K562 (cell line): ENCODE data around the gene HSD17B12. TPM values are rescaled to one million over a fixed set of nuclear protein-coding genes. Genes with fewer than 3 reads are reported as not detected.
"Not testable (repeated sequence)": the region's sequence is repeated elsewhere in the genome, so short reads cannot be mapped to it uniquely, and the experiment has no call there.

ENCODE experiments used
- ATAC-seq: fragments of 200-7000 bp; cut with Tn5 transposase; 3 replicates; pipeline ENCODE4 v1.9.1; 2020; ENCODE audit warnings: moderate library complexity
- BruUV-seq: library from RNA; stranded (reverse); fragments of 400-500 nt; replicated peaks from 2 replicates; lab custom pipeline; 2021; lab: Mats Ljungman, UMichigan
- CTCF ChIA-PET: fragments of 300-600 bp; formaldehyde crosslinking; extraction: SDS; loops from one replicate; lab custom pipeline; 2021; ENCODE audit warnings: low intra/inter-chr PET ratio; lab: Yijun Ruan, JAX
- POLR2A ChIA-PET: fragments of 300-600, 350-650 bp; sonication (Branson Sonifier 250); formaldehyde crosslinking; extraction: SDS; loops from one replicate; lab custom pipeline; 2021; ENCODE audit warnings: antibody characterized with exemption, inconsistent platforms; lab: Yijun Ruan, JAX
- DNase-seq, 4 experiments: peaks; one replicate each; pipeline versions ENCODE4 v3.0.0 to v3.0.0-alpha.2; 2011 to 2018; ENCODE audit warnings: low spot score in 3 of 4, mixed read lengths in 3 of 4; ENCODE audit errors: extremely low read depth in 1 of 4
- FAIRE-seq: peaks from 2 replicates; lab custom pipeline; 2011; peaks lifted over from hg19 to GRCh38; lab: Jason Lieb, UNC
- H2AFZ ChIP-seq: 2 replicates; pipeline ENCODE4 v1.6.0; 2011; ENCODE audit warnings: low read depth, low read length, control low read depth, inconsistent platforms
- H3K27ac ChIP-seq: fragments of 200-600 bp; 3 replicates; pipeline ENCODE4 v1.8.0; 2011; ENCODE audit warnings: low read depth, mild to moderate bottlenecking, control low read depth, inconsistent platforms, low read length, moderate library complexity, mixed read lengths; ENCODE audit errors: extremely low read depth
- H3K27me3 ChIP-seq, 2 experiments: fragments of 300-600 bp in 1 of 2; 2 replicates in 1 of 2; 3 replicates in 1 of 2; pipeline versions ENCODE4 v1.6.0 to v1.8.0; 2011; ENCODE audit warnings: inconsistent platforms in 2 of 2, low read length in 2 of 2, mild to moderate bottlenecking in 1 of 2, mixed read lengths in 1 of 2, moderate library complexity in 1 of 2; ENCODE audit not compliant: control insufficient read depth in 2 of 2, insufficient read depth in 2 of 2
- H3K36me3 ChIP-seq: fragments of 300-600 bp; 3 replicates; pipeline ENCODE4 v1.8.0; 2011; ENCODE audit warnings: mild to moderate bottlenecking, low read length, inconsistent platforms; ENCODE audit not compliant: control insufficient read depth, insufficient read depth
- H3K4me1 ChIP-seq, 2 experiments: fragments of 200-600 bp in 1 of 2; replicated peaks in 1 of 2; 2 replicates in 1 of 2; 3 replicates in 1 of 2; pipeline versions ENCODE4 v1.5.1 to v1.8.0; 2011; ENCODE audit warnings: inconsistent platforms in 2 of 2, low read length in 2 of 2, mild to moderate bottlenecking in 1 of 2, mixed read lengths in 1 of 2, moderate library complexity in 1 of 2; ENCODE audit not compliant: control insufficient read depth in 2 of 2, insufficient read depth in 2 of 2
- H3K4me2 ChIP-seq: 2 replicates; pipeline ENCODE4 v1.6.1; 2011; ENCODE audit warnings: low read length, control low read depth, inconsistent platforms, mixed read lengths; ENCODE audit not compliant: insufficient read depth
- H3K4me3 ChIP-seq: fragments of 200-600 bp; sonication (generic), shearing (Covaris generic); 2 replicates; pipeline ENCODE4 v1.5.1; 2016; ENCODE audit warnings: control low read depth, inconsistent platforms
- H3K79me2 ChIP-seq: fragments of 200-600 bp; 3 replicates; pipeline ENCODE4 v1.8.0; 2011; ENCODE audit warnings: low read length, inconsistent platforms; ENCODE audit not compliant: control insufficient read depth, insufficient read depth
- H3K9ac ChIP-seq, 2 experiments: 2 replicates each; pipeline versions ENCODE4 v1.6.0 to v1.6.1; 2011; ENCODE audit warnings: low read depth in 2 of 2, low read length in 2 of 2, control low read depth in 1 of 2, inconsistent platforms in 1 of 2, mild to moderate bottlenecking in 1 of 2, mixed read lengths in 1 of 2; ENCODE audit not compliant: insufficient read depth in 1 of 2
- H3K9me1 ChIP-seq: one replicate; pipeline ENCODE4 v1.6.0; 2011; ENCODE audit warnings: inconsistent platforms, mild to moderate bottlenecking, low read length, moderate library complexity; ENCODE audit not compliant: control insufficient read depth, insufficient read depth
- H3K9me3 ChIP-seq: replicated peaks from 2 replicates; pipeline ENCODE4 v1.5.1; 2011; ENCODE audit warnings: low read depth, low read length, inconsistent platforms; ENCODE audit not compliant: control insufficient read depth, insufficient read depth
- H4K20me1 ChIP-seq: replicated peaks from 2 replicates; pipeline ENCODE4 v1.6.1; 2011; ENCODE audit warnings: low read length, inconsistent platforms, mixed read lengths; ENCODE audit not compliant: control insufficient read depth, insufficient read depth
- ATF3 ChIP-seq, 2 experiments: fragments of 450-650 bp in 1 of 2; sonication (generic) in 1 of 2; formaldehyde crosslinking in 1 of 2; IDR thresholded peaks in 1 of 2; conservative IDR thresholded peaks in 1 of 2; 2 replicates each; pipeline versions ENCODE4 v1.6.1 to v1.8.1; 2016 to 2023; ENCODE audit warnings: mild to moderate bottlenecking in 2 of 2, moderate library complexity in 2 of 2, inconsistent platforms in 1 of 2, missing genetic modification reagents in 1 of 2
- C11orf30 ChIP-seq: fragments of 450-650 bp; IDR thresholded peaks from 2 replicates; pipeline ENCODE4 v1.6.1; 2016; ENCODE audit warnings: low read depth, mild to moderate bottlenecking
- CBX3 ChIP-seq, 2 experiments: IDR thresholded peaks; 1 replicate in 1 of 2; 2 replicates in 1 of 2; pipeline ENCODE4 v1.6.1; 2012; ENCODE audit warnings: inconsistent platforms in 2 of 2, low read length in 2 of 2, borderline replicate concordance in 1 of 2, control low read depth in 1 of 2
- MAFG ChIP-seq: fragments of 450-650 bp; conservative IDR thresholded peaks from 2 replicates; pipeline ENCODE4 v1.6.1; 2016; ENCODE audit warnings: missing genetic modification characterization, missing compliant biosample characterization
- MCM2 ChIP-seq: fragments of 450-650 bp; IDR thresholded peaks from 2 replicates; pipeline ENCODE4 v1.6.1; 2017; ENCODE audit warnings: low read depth, mild to moderate bottlenecking
- NFYB ChIP-seq: IDR thresholded peaks from 2 replicates; pipeline ENCODE4 v1.6.1; 2011; ENCODE audit warnings: mild to moderate bottlenecking, moderate library complexity; ENCODE audit not compliant: insufficient read length; ENCODE audit errors: extremely low read depth
- RBM25 ChIP-seq: fragments of 200-400 bp; formaldehyde crosslinking; IDR thresholded peaks from 2 replicates; pipeline ENCODE4 v1.6.1; 2018; ENCODE audit warnings: low read length, low read depth, moderate library complexity; ENCODE audit not compliant: severe bottlenecking
- ZNF316 ChIP-seq: fragments of 450-650 bp; IDR thresholded peaks from 2 replicates; pipeline ENCODE4 v1.6.1; 2016
- WGBS: fragments of 100-300 bp; shearing (Covaris generic); methylation state at CpG from one replicate; pipeline ENCODE4 v1.1.6; 2016; ENCODE audit warnings: low coverage, mixed read lengths; ENCODE audit not compliant: insufficient coverage; ENCODE audit errors: missing lambda C conversion rate; 5-methylcytosine and 5-hydroxymethylcytosine counted together
- in situ Hi-C: fragments of 300-500 bp; cut with MboI; formaldehyde crosslinking; loops from 4 replicates; pipeline ENCODE4 v1.15.0; 2018; ENCODE audit warnings: inconsistent platforms, mixed read lengths
- intact Hi-C: fragments of 100-400 bp; cut with micrococcal nuclease; formaldehyde crosslinking; loops from 2 replicates; pipeline ENCODE4 v1.14.2; 2022
- polyA plus RNA-seq, 8 experiments: library from polyadenylated mRNA; depleted of rRNA in 4 of 8; stranded (reverse) in 5 of 8; unstranded in 3 of 8; fragments of >200 nt; fragmentation: Nextera tagmentation in 2 of 8; fragmentation: Illumina TruSeq in 1 of 8; extraction: Ambion mirVana in 2 of 8; extraction: Trizol in 1 of 8; gene quantifications; 2 replicates each; pipeline versions ENCODE4 v1.2.1 to v1.2.3, GENCODE V29; 2011 to 2014; ENCODE audit warnings: inconsistent platforms in 1 of 8, missing spikeins in 1 of 8
- total RNA-seq, 7 experiments: library from RNA; depleted of rRNA in 6 of 7; stranded (reverse); fragments of >200 nt in 6 of 7; fragmentation: Illumina TruSeq in 2 of 7; extraction: Trizol in 2 of 7; gene quantifications; 2 replicates each; pipeline versions ENCODE4 v1.2.1 to v1.2.3, GENCODE V29; 2011 to 2021; ENCODE audit warnings: low replicate concordance in 1 of 7

HSD17B12 gene
- total and polyA plus RNA-seq, 9 of the 15 experiments (the other 6 are each of a cell fraction or from before 2014, with no cell fraction given), result 9.1 to 34.5 (median 23.3) TPM

- TF ChIP-seq ATF3 (IDR thresholded peaks at IDR 0.05) (no peak), ATF3 (CRISPR knock-in tag; conservative IDR thresholded peaks at IDR 0.05) (no peak), CBX3 (IDR thresholded peaks at IDR 0.05; ENCODE audit: borderline replicate concordance in 1 of 2, low read length in 2 of 2) (peak in 1 of 2 experiments; percentile 97; a peak in 2 of 3 replicates), MCM2 (no peak)
- TF ChIP-seq, all 486 proteins: peak for 7
Measured at GRCh38 chr11:43765194-43765593, 84.7 kb downstream of the HSD17B12 start (continued).

- TF ChIP-seq C11orf30 (peak; percentile 57), RBM25 (peak; percentile 27), NFYB (peak; percentile 69), ZNF316 (peak; percentile 75), MAFG (tag) (peak; percentile 54)
- H3K9me3 ChIP-seq, in situ Hi-C loops, BruUV-seq, intact Hi-C loops, POLR2A ChIA-PET, H3K36me3 ChIP-seq, H3K9me1 ChIP-seq, FAIRE-seq, DNase-seq, H3K27me3 ChIP-seq, ATAC-seq, H3K27ac ChIP-seq, H3K4me2 ChIP-seq, H2AFZ ChIP-seq, H3K4me1 ChIP-seq, H4K20me1 ChIP-seq, H3K79me2 ChIP-seq, CTCF ChIA-PET, H3K4me3 ChIP-seq, H3K9ac ChIP-seq: not testable (repeated sequence)
- 49% methylated on average over 5 of the region's 5 CpGs for WGBS
Measured at GRCh38 chr11:43768654-43769053, 88.1 kb downstream of the HSD17B12 start.
